ENCODE data around the gene SPC24.
A peak's percentile ranks its signal among the peaks of the same experiment; 100 is the strongest.
"Not testable (repeated sequence)": the region's sequence is repeated elsewhere in the genome, so short reads cannot be mapped to it uniquely, and the experiment has no call there.

SPC24 gene

GRCh38 chr19:11179716-11180297 lies 24.2 kb upstream of the SPC24 start:
- no peak for TF ChIP-seq POLR2A (IDR thresholded peaks at IDR 0.05; ENCODE audit: low read depth, low read length)
- DNase-seq (ENCODE audit: insufficient read length, low spot score) (no peak), FAIRE-seq (no peak)

GRCh38 chr19:11179145-11179465 lies 23.5 kb upstream of the SPC24 start:
- FAIRE-seq; DNase-seq (ENCODE audit: insufficient read length, low spot score): not testable (repeated sequence)

DNA sequence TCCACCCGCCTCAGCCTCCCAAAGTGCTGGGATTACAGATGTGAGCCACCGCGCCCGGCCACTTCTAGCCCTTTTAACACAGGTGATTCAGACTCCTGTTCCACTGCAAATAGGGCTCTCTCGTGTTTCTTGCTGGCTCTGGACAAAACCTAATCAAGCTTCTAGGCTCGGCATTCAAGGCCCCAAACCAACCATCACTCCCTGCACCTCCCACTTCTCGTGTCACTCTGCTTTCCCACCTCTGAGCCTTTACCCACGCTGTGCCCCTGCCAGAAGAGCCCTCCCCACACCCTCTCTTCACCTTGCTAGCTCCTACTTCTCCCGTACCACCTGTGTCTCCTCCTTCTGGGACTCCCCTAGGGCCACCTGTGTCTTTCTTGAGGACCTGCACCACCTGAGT lies 22.0 kb upstream of the SPC24 start:
- TF ChIP-seq POLR2A (IDR thresholded peaks at IDR 0.05; ENCODE audit: low read depth, low read length) = no peak
- DNase-seq (ENCODE audit: insufficient read length, low spot score) = no peak
- no peak for FAIRE-seq

GRCh38 chr19:11176466-11177193 lies 21.0 kb upstream of the SPC24 start:
- FAIRE-seq (no peak), DNase-seq (ENCODE audit: insufficient read length, low spot score) (no peak)
- no peak for TF ChIP-seq POLR2A (IDR thresholded peaks at IDR 0.05; ENCODE audit: low read depth, low read length)

DNA sequence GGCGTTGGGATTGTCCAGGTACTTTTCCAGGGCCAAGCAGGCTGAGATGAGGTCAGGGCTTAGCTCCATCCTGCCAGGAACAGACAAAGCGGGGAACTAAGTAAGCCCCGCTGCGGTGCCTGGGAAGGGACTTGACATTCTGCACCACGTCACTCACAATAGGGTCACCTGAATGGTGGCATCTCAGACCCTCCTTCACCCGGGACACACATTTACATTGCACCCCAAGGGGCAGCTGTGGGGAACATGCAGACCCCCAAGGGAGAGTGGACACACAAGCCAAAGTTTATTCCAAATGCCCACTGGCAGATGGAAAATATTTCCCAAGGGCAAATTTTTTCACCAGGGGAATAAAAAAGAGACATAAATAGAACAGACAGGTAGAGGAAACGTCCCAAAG lies 20.3 kb upstream of the SPC24 start:
- no peak for DNase-seq (ENCODE audit: insufficient read length, low spot score)
- FAIRE-seq = no peak
- no peak for TF ChIP-seq POLR2A (IDR thresholded peaks at IDR 0.05; ENCODE audit: low read depth, low read length)

- DNase-seq (ENCODE audit: insufficient read length, low spot score) (no peak), FAIRE-seq (no peak)
- no peak for TF ChIP-seq POLR2A (IDR thresholded peaks at IDR 0.05; ENCODE audit: low read depth, low read length)
Observed at GRCh38 chr19:11174336-11174735, 18.8 kb upstream of the SPC24 start.

DNA sequence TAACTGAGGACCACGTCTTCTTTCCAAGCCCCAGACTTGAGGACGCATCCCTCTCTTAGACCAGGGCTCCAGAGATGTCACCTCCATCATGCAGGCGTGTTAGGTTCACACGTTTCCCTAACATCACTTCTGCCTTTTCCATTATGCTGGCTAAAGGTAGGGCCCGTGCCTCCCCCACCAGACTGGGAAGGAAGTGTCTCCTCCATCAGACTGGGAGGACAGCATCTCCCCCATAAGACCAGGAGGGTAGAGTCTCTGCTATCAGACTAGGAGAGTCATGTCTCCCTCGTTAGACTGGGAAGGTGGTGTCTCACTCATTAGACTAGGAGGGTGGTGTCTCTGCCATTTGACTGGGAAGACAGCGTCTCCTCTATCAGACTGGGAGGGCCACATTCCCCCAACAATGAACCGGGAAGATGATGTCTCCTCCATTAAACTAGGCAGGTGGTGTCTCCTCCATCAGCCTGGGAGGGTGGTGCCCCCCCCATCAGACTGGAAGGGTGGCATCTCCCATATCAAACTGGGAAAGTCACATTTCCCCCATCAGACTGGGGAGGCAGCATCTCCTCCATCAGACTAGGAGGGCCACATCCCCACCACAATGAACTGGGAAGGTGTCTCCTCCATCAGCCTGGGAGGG lies 18.1 kb upstream of the SPC24 start:
- DNase-seq (ENCODE audit: insufficient read length, low spot score) (no peak), FAIRE-seq (no peak)
- TF ChIP-seq POLR2A (IDR thresholded peaks at IDR 0.05; ENCODE audit: low read depth, low read length) = no peak

DNA sequence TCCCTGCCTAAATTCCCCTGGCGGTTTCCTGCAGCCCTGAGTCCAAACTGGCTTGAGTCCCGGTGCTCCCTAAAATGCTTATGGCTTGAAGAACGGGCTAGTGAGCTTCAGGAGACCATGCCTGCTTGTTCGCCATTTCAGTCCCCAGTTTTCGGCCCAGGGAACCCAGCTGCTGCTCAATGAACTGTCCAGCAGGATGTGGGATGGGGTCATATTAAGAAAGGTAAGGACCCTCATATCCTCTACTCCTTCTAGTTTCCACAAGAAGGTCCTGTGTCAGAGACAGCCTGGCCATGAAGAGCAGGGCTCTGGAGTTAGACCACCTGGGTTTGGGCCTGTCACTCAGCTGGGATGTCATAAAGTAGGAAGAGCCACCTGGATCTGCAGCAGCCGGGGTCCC lies 17.0 kb upstream of the SPC24 start:
- DNase-seq (ENCODE audit: insufficient read length, low spot score) (no peak), FAIRE-seq (no peak)
- TF ChIP-seq POLR2A (IDR thresholded peaks at IDR 0.05; ENCODE audit: low read depth, low read length) = no peak

GRCh38 chr19:11171144-11171543 lies 15.6 kb upstream of the SPC24 start:
- DNase-seq (ENCODE audit: insufficient read length, low spot score) (no peak), FAIRE-seq (no peak)
- TF ChIP-seq POLR2A (IDR thresholded peaks at IDR 0.05; ENCODE audit: low read depth, low read length) = no peak

GRCh38 chr19:11169896-11170678 lies 14.5 kb upstream of the SPC24 start:
- TF ChIP-seq POLR2A (IDR thresholded peaks at IDR 0.05; ENCODE audit: low read depth, low read length) = no peak
- DNase-seq (ENCODE audit: insufficient read length, low spot score) = no peak
- no peak for FAIRE-seq

DNA sequence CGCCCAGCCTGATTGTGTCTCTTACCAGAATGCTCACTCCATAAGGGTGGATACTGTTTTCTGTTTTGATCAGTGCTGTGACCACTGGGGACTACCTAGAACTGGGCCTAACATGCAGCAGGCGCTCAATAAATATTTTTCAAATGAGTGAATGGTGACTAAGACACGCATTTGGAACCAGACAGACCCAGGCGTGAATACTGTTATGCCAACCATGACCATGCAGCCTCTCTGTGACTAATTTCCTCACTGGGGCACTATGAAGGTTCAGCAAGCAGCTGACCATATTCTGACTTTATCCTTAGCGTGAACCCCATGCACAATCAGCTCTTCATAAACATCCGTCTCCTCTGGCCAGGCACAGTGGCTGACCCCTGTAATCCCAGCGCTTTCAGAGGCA lies 13.0 kb upstream of the SPC24 start:
- FAIRE-seq (peak; percentile 84), DNase-seq (ENCODE audit: insufficient read length, low spot score) (peak; percentile 90)
- no peak for TF ChIP-seq POLR2A (IDR thresholded peaks at IDR 0.05; ENCODE audit: low read depth, low read length)

DNA sequence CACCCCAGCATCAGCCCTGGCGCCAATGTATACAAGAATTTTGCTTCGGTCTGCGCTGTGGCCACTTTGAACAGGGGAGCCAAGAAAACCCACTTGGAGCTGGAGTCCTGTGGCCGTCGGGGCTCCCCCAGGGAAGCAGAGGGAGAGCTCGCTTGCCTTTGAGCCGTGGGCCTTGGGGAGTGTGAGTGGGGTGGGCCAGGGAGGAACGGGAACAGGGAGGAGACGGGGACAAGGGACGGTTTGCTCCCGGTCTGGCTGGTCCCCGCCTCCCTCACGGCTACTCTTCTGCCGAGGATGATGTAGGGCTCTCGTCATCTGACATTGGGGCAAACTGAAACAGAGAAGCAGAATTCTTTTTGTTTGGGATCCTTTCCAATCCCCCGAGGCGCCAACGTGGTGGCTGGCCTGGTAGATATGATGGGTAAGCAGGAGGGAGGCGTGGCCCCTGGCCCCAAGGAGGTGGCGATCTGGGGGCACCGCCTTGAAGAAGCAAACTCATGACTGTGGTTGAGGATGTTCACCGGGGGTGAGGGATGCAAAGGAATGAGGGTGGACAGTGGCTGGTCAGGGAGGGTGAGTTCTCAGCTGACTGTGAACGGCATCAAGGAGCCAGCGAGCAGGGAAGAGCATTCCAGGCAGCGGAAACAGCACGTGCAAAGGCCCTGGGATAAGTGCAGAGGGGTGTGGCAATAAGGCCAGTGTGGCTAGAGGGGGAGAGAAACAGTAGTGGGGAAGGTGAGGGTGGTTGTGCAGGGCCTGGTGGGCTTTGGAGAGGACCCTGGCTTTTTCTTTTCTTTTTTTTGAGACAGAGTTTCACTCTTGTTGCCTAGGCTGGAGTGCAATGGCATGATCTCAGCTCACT lies 10.9 kb upstream of the SPC24 start:
- TF ChIP-seq POLR2A (IDR thresholded peaks at IDR 0.05; ENCODE audit: low read depth, low read length) = no peak
- DNase-seq (ENCODE audit: insufficient read length, low spot score) = no peak
- FAIRE-seq = no peak

DNA sequence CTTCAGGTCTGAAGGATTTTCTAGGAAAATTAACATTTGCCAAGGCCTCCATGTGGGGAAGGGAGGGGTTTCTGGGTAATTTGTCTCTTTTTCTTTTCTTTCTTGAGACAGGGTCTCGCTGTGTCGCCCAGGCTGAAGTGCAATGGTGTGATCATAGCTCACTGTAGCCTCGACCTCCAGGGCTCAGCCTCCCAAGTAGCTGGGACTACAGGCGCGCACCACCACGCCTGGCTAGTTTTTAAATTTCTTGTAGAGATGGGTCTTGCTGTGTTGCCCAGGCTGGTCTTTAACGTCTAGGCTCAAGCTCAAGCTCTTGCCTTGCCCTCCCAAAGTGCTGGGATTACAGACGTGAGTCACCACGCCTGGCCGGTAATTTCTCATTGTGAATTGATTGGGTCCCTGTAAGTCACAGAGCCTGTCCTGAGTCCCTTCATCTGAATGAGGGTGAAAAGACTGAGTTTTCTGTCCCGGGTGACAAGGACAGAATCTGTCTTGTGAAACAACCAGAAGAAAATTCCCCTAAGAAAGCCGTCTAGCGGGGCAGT lies 10.0 kb upstream of the SPC24 start:
- no peak for TF ChIP-seq POLR2A (IDR thresholded peaks at IDR 0.05; ENCODE audit: low read depth, low read length)
- DNase-seq (ENCODE audit: insufficient read length, low spot score) (no peak), FAIRE-seq (no peak)

Data from H54 (cell line).